Measurements from ENCODE around the gene ARHGAP44.
"Not testable (repeated sequence)": the region's sequence is repeated elsewhere in the genome, so short reads cannot be mapped to it uniquely, and the experiment has no call there.

The ARHGAP44 gene

GRCh38 chr17:12815642-12816141, 26.4 kb downstream of the ARHGAP44 start:
- no peak for DNase-seq (ENCODE audit: low spot score)

- DNase-seq (ENCODE audit: low spot score), result no peak
Measured at GRCh38 chr17:12821376-12821940, 32.2 kb downstream of the ARHGAP44 start.

GRCh38 chr17:12826431-12826830, 37.1 kb downstream of the ARHGAP44 start:
- DNase-seq (ENCODE audit: low spot score), result no peak

GRCh38 chr17:12830777-12831247, 41.5 kb downstream of the ARHGAP44 start:
- DNase-seq (ENCODE audit: low spot score), result no peak

- DNase-seq (ENCODE audit: low spot score), result no peak
Measured at GRCh38 chr17:12831839-12832238, 42.5 kb downstream of the ARHGAP44 start.

GRCh38 chr17:12839042-12839441, 49.7 kb downstream of the ARHGAP44 start:
- DNase-seq (ENCODE audit: low spot score), result no peak

- no peak for DNase-seq (ENCODE audit: low spot score)
Measured at GRCh38 chr17:12842936-12843335, 53.6 kb downstream of the ARHGAP44 start.

- DNase-seq (ENCODE audit: low spot score), result no peak
Measured at GRCh38 chr17:12850996-12851395, 61.7 kb downstream of the ARHGAP44 start.

GRCh38 chr17:12851901-12852435, 62.7 kb downstream of the ARHGAP44 start:
- DNase-seq (ENCODE audit: low spot score), result no peak

- no peak for DNase-seq (ENCODE audit: low spot score)
Measured at GRCh38 chr17:12853921-12854320, 64.6 kb downstream of the ARHGAP44 start.

- DNase-seq (ENCODE audit: low spot score), result no peak
Measured at GRCh38 chr17:12856416-12856815, 67.1 kb downstream of the ARHGAP44 start.

GRCh38 chr17:12857592-12857991, 68.3 kb downstream of the ARHGAP44 start:
- DNase-seq (ENCODE audit: low spot score), result no peak

- DNase-seq (ENCODE audit: low spot score), result no peak
Measured at GRCh38 chr17:12859520-12859919, 70.2 kb downstream of the ARHGAP44 start.

GRCh38 chr17:12865769-12866168, 76.5 kb downstream of the ARHGAP44 start:
- DNase-seq (ENCODE audit: low spot score), result no peak

GRCh38 chr17:12866244-12866643, 76.9 kb downstream of the ARHGAP44 start:
- DNase-seq (ENCODE audit: low spot score), result no peak

GRCh38 chr17:12867726-12868125, 78.4 kb downstream of the ARHGAP44 start:
- no peak for DNase-seq (ENCODE audit: low spot score)

GRCh38 chr17:12873415-12874125, 84.3 kb downstream of the ARHGAP44 start:
- not testable (repeated sequence) for DNase-seq (ENCODE audit: low spot score)

- DNase-seq (ENCODE audit: low spot score), result no peak
Measured at GRCh38 chr17:12877953-12878669, 88.8 kb downstream of the ARHGAP44 start.

- DNase-seq (ENCODE audit: low spot score), result not testable (repeated sequence)
Measured at GRCh38 chr17:12879096-12879495, 89.8 kb downstream of the ARHGAP44 start.

- no peak for DNase-seq (ENCODE audit: low spot score)
Measured at GRCh38 chr17:12883472-12883871, 94.2 kb downstream of the ARHGAP44 start.

GRCh38 chr17:12887088-12887487, 97.8 kb downstream of the ARHGAP44 start:
- DNase-seq (ENCODE audit: low spot score), result no peak

- DNase-seq (ENCODE audit: low spot score), result no peak
Measured at GRCh38 chr17:12896180-12896785, 107.0 kb downstream of the ARHGAP44 start.

Measured in HuH-7 (cell line).